Stimulated activated CD8-positive, alpha-beta memory T cell treated with anti-CD3 and anti-CD28 coated beads, Interleukin-2, amount 100 ng/mL, for 1 hour (primary cell): ENCODE measurements around the gene FBLN1.
"Not testable (repeated sequence)": the region's sequence is repeated elsewhere in the genome, so short reads cannot be mapped to it uniquely, and the experiment has no call there.

Experiments used
- DNase-seq, 2 donors: peaks; one replicate each; pipeline ENCODE4 v3.0.0-alpha.2; 2020; ENCODE audit warnings: low read depth in 2 of 2

FBLN1 gene

DNA sequence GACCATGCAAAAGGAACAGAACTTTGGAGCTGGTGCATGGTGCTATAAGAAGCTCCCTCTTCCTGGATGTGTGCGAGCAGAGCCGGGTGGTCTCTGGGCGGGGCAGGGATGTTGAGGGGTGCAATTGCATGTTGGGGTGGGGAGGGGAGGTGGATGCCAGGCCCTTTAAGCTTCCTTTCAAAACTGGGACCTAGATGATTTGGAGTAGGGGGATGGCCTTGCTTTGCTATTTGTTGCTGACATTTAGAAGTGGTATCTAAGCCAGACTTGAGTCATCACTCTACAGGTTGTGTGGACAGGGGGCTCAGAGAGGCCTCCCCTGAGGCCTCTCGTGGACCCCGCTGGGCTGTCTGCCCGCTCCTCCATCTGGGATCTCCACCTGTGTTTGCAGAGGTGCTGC is 24.8 kb downstream of the FBLN1 start:
- DNase-seq: no peak

DNA sequence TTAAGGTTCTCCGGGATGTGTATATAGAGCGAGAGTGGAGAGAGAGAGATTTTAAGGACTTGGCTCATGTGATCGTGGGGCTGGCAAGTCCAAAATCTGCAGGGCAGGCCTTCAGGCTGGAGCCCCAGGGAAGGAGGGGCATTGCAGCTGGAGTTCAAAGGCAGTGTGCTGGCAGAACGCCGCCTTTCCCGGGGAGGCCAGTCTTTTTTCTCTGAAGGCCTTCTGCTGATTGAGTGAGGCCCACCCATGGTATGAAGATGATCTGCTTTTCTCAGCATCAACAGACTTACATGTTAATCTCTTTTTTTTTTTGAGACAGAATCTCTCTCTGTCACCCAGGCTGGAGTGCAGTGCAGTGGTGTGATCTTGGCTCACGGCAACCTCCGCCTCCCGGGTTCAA is 25.4 kb downstream of the FBLN1 start:
- no peak for DNase-seq

DNA sequence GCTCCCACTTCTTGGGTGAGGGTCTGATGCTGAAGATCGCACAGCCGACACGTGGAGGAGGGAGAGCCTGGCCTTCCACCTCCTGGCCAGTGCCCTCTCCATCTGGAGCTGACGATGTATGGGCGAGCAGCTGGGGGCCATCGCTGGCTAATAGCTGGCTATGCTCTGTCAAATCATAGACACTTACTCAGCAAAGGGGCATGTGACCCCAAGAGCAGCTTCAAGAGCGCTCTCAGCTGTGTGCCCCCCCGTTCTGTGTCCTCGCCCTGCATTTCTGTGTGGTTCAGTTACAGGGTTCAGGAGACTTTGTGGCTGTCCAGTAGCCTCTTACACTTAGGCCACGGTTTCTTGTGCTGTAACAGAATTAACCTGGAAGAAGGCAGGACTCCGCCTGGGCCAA is 26.4 kb downstream of the FBLN1 start:
- no peak for DNase-seq

DNA sequence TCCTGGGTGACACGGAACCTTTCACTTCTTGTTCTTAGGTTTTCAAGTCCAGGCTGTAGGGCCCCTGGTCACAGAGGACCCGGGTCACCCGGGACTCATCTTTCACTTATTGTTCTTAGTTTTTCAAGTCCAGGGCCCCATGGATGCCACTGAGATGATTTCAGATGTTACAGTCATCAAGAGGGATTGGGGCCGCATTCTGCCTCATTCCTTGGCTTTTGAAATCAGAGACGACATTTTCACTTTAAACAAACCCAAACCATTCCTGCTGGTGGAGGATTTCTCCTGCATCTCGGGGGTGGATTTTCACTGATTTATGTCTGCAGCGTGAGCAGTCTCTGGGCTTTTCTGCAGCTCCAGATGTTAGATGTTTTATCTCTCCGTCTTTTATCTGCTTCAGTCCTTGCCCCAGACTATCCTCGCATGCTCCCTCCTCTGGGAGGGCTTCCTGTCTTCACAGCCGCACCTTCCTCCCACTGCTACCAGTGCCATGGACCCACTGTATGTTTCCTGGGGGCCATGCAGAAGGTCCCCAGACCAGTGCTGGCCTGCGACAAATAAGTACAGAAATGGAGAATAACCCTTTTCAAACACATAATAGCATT is 27.4 kb downstream of the FBLN1 start:
- DNase-seq: no peak

DNA sequence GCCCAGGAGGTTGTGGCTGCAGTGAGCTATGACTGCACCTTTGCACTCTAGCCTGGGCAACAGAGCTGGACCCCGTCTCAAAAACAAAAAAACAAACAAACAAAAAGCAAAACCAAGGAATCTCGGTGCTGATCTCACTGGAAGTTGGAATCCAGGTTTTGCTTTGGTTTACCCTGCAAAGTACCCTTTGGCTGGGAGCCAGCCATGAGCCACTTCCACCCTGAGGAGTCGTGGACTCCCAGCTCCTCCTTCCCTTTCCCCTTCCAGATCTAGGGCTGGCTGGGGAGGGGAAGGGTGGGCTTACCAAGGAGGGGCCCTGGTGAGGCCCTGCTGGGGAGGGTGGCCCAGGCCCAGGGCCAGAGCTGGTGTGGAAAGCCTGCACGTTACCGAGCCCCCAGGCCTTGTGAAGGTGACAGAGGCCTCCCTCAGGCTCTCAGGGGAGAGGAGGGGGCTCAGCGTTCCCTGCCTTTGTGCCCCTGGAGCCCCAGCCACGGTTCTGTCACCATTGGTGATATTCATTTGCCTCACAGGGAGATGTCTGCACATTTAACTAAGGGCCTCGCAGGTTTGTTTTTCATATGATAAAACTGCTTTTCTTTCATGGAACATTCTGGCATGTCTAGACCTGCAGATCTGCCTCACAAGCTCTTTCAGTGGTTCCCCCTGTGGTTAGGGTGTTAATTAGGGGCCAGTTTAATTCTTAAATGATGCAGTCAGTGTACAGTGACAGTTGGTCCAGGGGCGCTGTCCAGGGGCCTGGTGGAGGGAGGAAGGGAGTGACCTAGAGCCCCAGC is 29.0 kb downstream of the FBLN1 start:
- no peak for DNase-seq

DNA sequence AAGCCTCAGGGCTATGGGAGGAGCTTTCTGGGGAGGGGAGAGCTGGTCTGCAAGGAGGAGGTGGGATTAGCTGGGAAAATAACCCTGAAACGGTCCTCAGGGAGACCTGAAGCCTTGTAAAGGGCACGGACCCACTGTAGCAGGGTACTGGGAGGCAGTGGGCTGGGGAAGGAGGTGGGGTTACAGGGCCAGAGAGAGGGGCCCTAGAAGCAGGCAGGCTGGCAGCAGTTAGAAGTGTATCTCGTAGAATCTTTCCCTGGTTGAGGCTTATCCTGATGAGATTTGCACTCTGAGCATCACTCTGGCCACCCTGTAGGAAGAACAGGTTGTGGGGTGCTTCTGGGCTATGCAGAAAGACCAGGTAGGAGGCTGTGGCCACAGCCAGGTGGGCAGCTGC is 29.6 kb downstream of the FBLN1 start:
- no peak for DNase-seq

DNA sequence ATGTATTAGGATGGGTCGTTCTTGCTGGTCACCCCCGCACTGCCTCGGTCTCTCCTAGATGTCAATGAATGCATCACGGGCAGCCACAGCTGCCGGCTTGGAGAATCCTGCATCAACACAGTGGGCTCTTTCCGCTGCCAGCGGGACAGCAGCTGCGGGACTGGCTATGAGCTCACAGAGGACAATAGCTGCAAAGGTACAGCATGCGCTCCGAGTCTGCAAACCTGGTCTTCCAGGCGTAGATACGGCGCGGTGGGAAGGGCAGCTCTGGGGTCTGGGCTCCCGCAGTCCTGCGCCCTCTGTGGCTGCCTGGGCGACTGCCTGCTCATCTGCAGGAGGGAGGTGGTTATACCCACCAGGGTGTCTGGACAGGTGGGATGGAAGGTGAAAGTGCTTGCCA is 31.0 kb downstream of the FBLN1 start:
- no peak for DNase-seq

DNA sequence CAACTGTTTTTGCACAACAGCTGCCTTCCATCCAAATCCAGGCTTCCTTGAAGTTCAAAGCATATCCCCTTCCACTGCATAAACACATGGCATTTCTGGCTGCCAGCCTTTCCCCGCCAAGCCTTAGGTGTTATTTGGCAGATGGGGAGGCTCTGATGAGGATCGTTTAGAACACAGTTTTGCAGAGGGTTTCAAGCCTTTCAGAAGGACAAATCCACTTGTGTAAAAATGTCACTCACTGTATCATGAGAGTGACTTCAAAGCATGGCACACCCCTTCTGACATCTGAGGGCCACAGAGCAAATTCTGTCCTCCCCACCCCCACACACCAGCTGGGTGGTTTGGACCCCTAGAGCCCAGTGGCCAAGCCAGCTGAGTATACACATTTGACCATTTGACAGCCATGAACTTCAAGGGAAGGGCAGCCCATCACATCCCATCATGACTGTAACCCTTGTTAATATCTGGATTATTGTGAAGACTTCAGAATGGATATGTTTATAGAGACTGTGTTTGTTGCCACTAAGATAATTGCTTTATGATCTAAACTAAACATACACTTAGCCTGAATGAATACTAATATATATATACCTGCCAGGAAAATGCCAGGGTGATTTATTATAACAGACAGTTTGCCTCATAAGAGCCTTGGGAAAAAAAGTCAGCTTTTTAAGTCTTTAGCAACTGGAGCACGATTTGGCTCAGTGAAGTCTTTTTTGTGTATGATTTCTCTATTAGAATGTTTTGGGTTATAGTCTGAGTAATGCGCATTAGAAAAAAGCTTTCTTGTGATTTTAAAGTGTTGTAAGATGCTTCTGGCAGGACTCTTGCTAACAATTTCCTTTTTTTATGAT is 31.9 kb downstream of the FBLN1 start:
- DNase-seq: no peak

DNA sequence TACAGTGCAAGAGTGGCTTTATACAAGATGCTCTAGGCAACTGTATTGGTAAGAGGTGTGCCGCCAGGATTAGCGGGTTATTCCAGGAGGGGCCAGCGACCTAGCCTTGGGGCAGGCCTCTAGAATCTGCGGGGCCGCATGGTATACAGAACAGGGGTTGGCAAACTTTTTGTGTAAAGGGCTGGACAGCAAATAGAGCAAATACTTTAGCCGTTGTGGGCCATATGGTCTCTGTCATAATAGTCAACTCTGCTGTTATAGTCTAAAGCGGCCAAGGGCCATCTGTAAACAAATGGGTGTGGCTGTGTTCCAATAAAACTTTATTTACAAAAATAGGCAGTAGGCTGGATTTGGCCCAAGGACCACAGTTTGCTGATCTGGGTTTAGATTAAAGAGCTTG is 32.6 kb downstream of the FBLN1 start:
- no peak for DNase-seq

DNA sequence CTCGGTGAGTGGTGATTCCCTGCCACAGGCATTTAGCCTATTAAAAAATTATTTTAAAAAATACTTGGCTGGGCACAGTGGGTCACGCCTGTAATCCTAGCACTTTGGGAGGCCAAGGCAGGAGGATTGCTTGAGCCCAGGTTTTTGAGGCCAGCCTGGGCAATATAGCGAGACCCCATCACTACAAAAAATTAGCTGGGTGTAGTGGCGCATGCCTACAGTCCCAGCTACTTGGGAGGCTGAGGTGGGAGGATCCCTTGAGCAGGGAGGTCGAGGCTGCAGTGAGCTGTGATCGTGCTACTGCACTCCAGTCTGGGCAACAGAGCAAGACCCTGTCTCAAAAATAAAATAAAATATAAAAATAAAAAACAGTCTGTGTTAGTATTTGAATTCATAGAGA is 33.2 kb downstream of the FBLN1 start:
- DNase-seq: not testable (repeated sequence)

DNA sequence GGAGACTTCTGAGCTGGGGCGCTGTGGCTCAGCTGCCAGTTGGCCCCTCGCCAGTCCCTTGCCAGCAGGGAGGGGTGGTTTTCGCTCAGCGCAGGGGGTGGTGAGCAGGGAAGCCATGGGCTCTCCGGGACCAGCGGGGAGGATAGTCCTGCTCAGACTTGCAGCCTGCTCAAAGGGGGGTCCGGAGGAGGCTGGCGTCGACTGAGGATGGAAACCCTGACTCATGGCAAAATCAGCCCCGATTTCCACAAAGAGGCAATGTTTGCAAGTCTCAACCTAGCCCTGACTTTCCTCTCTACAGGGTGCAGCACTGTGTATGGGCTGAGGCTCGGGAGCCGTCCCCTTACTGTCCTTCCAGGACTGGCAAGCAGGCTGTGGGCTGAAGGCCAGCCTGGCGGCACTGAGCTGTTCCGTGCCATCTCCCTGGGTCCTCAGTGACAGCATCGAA is 35.1 kb downstream of the FBLN1 start:
- no peak for DNase-seq

DNA sequence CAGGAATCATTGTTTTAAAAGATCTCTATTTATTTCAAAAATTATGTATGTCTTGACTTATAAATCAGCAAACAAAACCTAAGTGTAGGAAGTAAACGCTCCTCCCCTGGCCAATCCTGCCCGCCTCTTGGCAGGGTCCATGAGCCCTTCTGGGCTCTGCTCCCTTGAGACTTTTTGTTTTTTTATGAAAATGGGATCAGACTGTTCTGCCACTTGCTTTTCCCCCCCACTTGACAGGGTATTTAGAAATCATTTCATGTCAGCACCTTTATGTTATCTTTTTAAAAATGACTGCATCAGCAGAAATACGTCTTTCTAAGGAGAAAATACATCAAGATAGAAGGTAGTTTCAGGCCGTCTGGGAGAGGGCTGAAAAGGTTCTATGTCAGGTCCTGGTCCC is 35.6 kb downstream of the FBLN1 start:
- DNase-seq: no peak

DNA sequence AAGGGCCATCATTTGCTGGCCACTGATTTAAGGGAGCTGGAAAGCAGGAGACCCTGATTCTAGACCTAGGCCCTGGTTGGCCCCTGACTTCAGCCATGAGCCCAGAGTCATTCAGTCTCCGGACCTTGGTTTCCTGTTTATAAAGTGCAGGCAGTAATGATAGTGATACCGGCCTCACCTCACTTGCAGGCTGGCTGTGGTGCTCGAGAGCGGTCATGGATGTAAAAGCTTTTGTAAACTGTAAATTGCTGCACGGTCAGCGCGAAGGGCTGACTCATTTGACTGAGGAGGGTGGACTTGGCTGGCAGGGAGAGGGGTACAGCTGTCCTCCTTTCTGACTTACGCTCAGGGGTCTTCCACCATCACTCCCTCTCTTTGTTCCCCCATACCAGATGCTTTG is 37.4 kb downstream of the FBLN1 start:
- no peak for DNase-seq

DNA sequence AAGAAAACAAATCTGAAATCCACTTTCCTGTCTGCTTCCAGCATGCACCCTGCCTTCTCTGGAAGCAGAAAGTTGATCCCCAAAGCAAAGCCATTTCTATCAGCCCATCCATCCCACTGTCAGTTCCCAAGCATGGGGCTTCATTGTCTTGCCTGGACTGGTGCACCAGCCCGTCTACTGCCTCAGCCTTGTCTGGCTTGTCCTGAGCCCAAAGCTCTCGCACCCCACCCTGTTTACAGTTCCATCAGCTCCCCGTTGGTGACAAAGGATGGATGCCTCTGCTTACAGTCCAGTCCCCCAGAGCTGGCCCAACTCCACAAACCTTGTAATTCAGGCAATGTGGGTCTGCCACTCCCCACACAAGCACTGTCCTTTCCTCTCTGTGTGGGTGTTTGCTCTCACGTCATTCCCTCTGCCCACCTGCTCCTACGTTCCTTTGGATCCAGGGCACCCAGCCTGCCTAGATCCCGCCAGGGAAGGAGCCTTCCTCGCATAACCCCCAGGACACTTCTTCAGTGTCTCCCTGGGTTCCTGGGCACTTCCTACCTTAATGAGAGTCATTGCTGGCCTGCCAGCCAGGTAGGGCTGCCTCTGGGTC is 38.8 kb downstream of the FBLN1 start:
- DNase-seq: no peak

DNA sequence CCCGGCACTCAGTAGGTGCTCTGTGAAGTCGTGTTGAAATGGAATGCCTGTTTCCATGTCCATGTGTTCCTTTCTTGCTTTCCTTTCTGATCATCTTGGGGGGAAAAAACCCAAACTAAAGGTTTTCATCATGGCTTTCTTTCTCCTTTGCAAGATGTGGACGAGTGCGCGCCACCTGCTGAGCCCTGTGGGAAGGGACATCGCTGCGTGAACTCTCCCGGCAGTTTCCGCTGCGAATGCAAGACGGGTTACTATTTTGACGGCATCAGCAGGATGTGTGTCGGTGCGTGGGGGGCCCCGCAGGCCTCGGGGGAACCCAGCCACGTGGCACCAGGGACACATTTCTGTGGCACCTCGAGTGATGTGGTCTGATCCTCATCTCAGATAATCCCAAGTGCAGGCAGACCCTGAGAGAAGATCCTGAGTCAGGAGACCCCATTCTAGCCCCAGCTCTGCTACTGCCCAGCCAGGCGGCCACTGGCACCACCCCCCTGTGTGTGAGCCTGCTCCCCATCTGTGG is 39.4 kb downstream of the FBLN1 start:
- DNase-seq: no peak

DNA sequence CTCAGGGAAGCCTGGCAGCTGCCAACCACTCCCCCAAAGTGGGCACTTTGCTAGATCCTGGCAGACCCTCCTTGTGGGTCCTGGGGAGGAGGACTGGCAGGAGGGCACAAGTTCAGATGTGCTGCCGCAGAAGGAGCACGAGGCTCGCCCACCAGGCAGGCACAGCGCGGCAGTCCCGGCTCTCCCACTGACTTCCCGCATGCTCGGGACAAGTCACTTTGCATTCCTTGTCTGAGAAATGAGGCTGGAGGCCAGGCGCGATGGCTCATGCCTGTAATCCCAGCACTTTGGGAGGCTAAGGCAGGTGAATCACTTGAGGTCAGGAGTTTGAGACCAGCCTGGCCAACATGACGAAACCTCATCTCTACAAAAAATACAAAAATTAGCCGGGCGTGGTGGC is 40.1 kb downstream of the FBLN1 start:
- not testable (repeated sequence) for DNase-seq

DNA sequence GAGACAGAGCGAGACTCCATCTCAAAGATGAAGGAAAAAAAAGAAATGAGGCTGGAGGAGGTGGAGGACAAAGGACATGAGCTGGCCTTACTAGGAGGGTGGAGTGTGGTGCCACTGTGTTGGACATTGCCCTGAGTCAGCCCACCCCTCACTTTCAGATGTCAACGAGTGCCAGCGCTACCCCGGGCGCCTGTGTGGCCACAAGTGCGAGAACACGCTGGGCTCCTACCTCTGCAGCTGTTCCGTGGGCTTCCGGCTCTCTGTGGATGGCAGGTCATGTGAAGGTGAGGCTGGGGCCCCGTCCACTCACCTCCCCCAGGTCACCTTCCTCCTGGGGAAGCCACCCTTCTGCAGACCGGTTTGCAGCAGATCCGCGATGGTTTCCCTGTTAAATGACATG is 40.6 kb downstream of the FBLN1 start:
- no peak for DNase-seq

DNA sequence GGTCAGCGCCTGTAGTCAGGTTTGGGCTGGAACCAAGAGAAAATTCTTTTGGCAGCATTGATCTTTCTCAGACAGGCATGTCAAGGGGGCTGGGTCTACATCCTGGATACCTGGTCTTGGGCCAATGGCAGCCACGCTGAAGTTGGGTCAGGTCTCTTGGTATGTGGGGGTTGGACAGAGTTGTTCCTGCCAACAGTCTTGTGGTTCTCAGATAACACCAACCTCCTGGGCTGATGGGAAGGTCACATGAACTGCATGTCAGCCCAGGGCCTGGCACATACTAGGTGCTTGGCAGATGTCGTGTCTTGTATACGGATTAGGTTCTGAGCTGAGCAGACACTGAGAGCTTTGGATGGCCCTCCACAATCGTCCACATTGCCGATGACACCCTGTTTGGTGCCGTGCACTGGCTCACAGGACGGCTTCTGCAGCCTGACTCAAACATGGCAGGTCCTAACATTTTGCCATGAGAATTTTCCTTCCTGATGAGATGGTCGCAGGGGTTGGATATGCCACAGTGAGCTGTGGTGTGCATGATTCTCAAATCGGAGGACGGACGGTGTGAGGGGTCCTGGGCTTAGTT is 42.0 kb downstream of the FBLN1 start:
- no peak for DNase-seq

DNA sequence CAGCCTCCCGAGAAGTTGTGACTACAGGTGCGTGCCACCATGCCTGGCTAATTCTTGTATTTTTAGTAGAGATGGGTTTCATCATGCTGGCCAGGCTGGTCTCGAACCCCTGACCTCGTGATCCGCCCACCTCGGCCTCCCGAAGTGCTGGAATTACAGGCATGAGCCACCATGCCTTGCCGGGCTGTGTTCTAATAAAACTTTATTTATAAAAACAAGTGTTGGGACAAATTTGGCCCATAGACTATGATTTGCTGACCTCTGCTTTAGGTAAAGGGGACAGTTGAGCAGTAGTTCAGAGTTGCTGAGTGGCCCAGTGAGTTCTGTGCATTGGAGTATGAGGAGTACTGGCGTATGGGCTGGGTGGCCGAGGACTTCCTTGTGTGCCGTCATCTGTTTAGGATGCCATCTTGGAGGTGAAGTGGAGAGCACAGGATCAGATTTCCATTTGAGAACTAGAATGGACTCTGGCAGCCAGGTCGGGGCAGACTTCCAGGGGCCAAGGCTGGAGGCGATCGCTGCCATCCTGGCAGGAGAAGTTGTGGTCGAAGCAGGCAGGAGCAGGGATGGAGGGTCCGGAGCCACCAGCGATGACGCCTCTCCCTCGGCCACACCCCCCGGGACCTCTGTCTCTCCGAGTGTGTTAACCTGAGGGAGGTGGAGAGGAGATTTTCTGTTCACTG is 43.8 kb downstream of the FBLN1 start:
- no peak for DNase-seq

DNA sequence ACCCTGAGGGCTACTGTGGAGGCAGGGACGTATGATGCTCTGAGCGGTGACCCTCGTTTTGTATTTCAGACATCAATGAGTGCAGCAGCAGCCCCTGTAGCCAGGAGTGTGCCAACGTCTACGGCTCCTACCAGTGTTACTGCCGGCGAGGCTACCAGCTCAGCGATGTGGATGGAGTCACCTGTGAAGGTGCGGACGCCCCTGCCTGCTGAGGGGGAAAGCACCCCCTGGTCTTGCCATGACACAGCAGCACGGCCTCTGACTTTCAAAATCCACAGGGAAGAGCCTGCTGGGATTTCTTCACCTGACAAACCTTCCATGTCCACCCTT is 44.3 kb downstream of the FBLN1 start:
- no peak for DNase-seq

DNA sequence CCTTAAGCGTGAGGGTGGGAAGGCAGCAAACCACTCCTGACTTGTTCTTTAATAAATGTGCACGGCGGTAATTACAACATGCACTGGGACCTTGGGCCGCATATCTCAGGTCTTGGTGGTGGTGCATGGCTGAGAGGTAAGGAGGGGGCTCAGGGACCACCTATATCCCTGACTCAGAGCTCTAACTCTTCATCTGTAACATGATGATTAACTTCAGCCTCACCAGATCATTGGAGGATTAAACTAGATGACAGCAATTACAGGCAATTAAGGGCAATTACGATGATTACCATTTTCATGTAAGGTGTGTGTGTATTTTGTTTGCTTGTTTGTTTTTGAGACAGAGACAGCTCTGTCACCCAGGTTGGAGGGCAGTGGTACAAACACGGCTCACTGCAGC is 45.0 kb downstream of the FBLN1 start:
- DNase-seq: no peak
